ENCODE data around the gene NOC4L.
"Not testable (repeated sequence)": the region's sequence is repeated elsewhere in the genome, so short reads cannot be mapped to it uniquely, and the experiment has no call there.

NOC4L gene

GRCh38 chr12:132124766-132125425 is 19.4 kb upstream of the NOC4L start:
- no peak for DNase-seq

GRCh38 chr12:132125736-132126135 is 18.5 kb upstream of the NOC4L start:
- DNase-seq: no peak

GRCh38 chr12:132127041-132127440 is 17.2 kb upstream of the NOC4L start:
- no peak for DNase-seq

- DNase-seq: no peak
These were observed 15.2 kb upstream of the NOC4L start for GRCh38 chr12:132129007-132129406.

GRCh38 chr12:132130690-132131089 is 13.6 kb upstream of the NOC4L start:
- no peak for DNase-seq

GRCh38 chr12:132131229-132131628 is 13.0 kb upstream of the NOC4L start:
- DNase-seq: no peak

GRCh38 chr12:132131952-132132351 is 12.3 kb upstream of the NOC4L start:
- DNase-seq: peak; percentile 35

GRCh38 chr12:132132609-132133430 is 11.4 kb upstream of the NOC4L start:
- no peak for DNase-seq

GRCh38 chr12:132133952-132134652 is 10.2 kb upstream of the NOC4L start:
- no peak for DNase-seq

- DNase-seq: not testable (repeated sequence)
These were observed 9.5 kb upstream of the NOC4L start for GRCh38 chr12:132134653-132135183.

- DNase-seq: not testable (repeated sequence)
These were observed 8.0 kb upstream of the NOC4L start for GRCh38 chr12:132136226-132136625.

- no peak for DNase-seq
These were observed 6.7 kb upstream of the NOC4L start for GRCh38 chr12:132137483-132138125.

GRCh38 chr12:132138941-132139871 is 5.1 kb upstream of the NOC4L start:
- no peak for DNase-seq

- DNase-seq: no peak
These were observed 4.3 kb upstream of the NOC4L start for GRCh38 chr12:132139912-132140311.

GRCh38 chr12:132140501-132140900 is 3.8 kb upstream of the NOC4L start:
- DNase-seq: no peak

GRCh38 chr12:132140918-132141841 is 3.1 kb upstream of the NOC4L start:
- DNase-seq: no peak

GRCh38 chr12:132141976-132142678 is 2.1 kb upstream of the NOC4L start:
- no peak for DNase-seq

- no peak for DNase-seq
These were observed 1.4 kb upstream of the NOC4L start for GRCh38 chr12:132142679-132143335.

GRCh38 chr12:132143336-132144071 is 753 bp upstream of the NOC4L start:
- no peak for DNase-seq

All from right forelimb (tissue), 1 donor.